ENCODE measurements around the gene TTLL5.

DNA sequence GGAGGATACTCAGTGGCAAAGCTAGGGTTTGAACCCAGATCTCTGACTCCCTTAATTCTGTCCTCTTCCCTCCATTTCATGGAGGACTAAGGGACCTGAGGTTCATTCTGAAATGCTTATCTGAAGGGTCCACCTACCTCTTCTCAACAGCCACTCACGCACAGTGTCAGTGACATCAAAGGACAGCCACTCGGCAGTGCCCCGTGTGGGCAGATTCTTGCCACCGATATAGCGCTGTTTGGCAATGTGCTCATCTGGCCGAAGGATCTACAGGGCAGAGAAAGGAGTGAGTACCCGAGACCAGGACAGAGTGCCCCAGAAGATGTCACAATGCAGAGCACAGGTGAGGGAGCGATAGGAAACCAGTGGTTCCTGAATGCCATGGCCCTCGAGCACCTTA, 309.9 kb downstream of the TTLL5 start:
- TF ChIP-seq, protein P1, sequence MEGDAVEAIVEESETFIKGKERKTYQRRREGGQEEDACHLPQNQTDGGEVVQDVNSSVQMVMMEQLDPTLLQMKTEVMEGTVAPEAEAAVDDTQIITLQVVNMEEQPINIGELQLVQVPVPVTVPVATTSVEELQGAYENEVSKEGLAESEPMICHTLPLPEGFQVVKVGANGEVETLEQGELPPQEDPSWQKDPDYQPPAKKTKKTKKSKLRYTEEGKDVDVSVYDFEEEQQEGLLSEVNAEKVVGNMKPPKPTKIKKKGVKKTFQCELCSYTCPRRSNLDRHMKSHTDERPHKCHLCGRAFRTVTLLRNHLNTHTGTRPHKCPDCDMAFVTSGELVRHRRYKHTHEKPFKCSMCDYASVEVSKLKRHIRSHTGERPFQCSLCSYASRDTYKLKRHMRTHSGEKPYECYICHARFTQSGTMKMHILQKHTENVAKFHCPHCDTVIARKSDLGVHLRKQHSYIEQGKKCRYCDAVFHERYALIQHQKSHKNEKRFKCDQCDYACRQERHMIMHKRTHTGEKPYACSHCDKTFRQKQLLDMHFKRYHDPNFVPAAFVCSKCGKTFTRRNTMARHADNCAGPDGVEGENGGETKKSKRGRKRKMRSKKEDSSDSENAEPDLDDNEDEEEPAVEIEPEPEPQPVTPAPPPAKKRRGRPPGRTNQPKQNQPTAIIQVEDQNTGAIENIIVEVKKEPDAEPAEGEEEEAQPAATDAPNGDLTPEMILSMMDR (IDR thresholded peaks at IDR 0.05; ENCODE audit: low read depth, low read length, poor library complexity, severe bottlenecking) = no peak
- TF ChIP-seq EZH2phosphoT487 (IDR thresholded peaks at IDR 0.05; ENCODE audit: borderline replicate concordance, low read length) = no peak

All from DOHH2 (cell line).